BLaER1 (cell line): ENCODE results near the gene CLASP1.

ENCODE experiments used
- H3K27ac ChIP-seq: shearing (Covaris generic); formaldehyde crosslinking; 2 replicates; pipeline ENCODE4 v1.8.1; 2022
- H3K27me3 ChIP-seq: shearing (Covaris generic); formaldehyde crosslinking; 2 replicates; pipeline ENCODE4 v1.8.1; 2022
- H3K36me3 ChIP-seq: shearing (Covaris generic); formaldehyde crosslinking; 2 replicates; pipeline ENCODE4 v1.8.1; 2022
- H3K4me1 ChIP-seq: shearing (Covaris generic); formaldehyde crosslinking; 2 replicates; pipeline ENCODE4 v1.8.1; 2022
- H3K4me2 ChIP-seq: shearing (Covaris generic); formaldehyde crosslinking; 2 replicates; pipeline ENCODE4 v1.8.1; 2022
- H3K4me3 ChIP-seq: shearing (Covaris generic); formaldehyde crosslinking; 2 replicates; pipeline ENCODE4 v1.8.1; 2022
- H3K9ac ChIP-seq: shearing (Covaris generic); formaldehyde crosslinking; 2 replicates; pipeline ENCODE4 v1.8.1; 2022
- H3K9me3 ChIP-seq: shearing (Covaris generic); formaldehyde crosslinking; 2 replicates; pipeline ENCODE4 v1.8.1; 2022
- H4K20me1 ChIP-seq: shearing (Covaris generic); formaldehyde crosslinking; 2 replicates; pipeline ENCODE4 v1.8.1; 2022
- Cebpa-rat ChIP-seq: shearing (Covaris generic); IDR thresholded peaks from 2 replicates; pipeline ENCODE4 v1.8.1; 2022

CLASP1 gene

DNA sequence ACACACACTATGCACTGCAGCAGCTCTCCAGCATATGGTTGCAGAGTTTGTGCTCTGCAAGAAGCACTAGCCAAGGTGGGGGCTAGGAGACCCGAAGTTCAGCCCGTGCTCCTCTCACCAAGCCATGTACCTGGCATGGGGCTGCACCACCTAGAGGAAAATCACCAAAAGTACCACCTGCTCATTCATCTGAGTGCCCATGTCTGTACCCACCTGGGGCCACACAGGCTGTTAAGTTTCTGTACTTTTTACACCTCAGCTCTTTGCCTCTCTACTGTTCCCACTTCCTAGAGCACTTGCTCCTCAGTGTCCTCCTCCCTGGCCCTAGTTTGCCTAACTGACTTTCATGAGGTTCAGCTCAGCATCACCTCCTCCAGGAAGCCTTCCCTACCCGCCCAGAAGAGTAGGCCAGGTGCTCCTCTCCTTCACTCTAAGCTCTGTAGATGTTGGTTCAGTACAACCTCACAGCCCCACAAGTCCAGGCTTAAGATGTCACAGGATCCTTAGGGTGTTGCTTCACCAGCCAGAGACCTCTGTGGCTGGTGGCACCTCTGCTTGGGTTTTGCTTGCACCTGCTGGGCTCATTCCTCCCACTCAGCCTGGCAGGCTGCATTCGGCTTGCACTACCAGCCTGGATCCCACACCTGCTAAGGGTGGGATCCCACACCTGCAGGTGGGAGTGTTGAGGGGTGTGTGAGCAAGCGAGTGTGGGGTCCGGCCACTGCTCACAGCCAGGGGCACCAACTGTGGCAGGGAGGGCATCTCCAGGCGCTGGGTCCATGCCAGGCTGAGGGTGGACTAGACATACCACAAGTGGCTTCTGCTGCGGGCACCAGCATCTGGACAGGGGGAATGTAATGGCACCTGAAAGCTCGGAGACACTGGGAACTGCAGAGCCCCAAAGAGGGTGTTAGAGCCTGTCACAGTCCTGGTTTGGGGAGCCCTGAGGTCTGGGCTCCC is 354.1 kb downstream of the CLASP1 start:
- H3K4me1 ChIP-seq = no peaks in the 10 kb centered on the region
- H3K9me3 ChIP-seq = peaks cover 14% of the 10 kb centered on the region
- no peaks in the 10 kb centered on the region for H3K36me3 ChIP-seq
- H3K27ac ChIP-seq = no peak overlapping the region
- no peak overlapping the region for H3K4me2 ChIP-seq
- no peaks in the 10 kb centered on the region for H4K20me1 ChIP-seq
- no peak overlapping the region for H3K9ac ChIP-seq
- H3K27me3 ChIP-seq = no peaks in the 10 kb centered on the region
- TF ChIP-seq Cebpa-rat = no peak
- no peak overlapping the region for H3K4me3 ChIP-seq

DNA sequence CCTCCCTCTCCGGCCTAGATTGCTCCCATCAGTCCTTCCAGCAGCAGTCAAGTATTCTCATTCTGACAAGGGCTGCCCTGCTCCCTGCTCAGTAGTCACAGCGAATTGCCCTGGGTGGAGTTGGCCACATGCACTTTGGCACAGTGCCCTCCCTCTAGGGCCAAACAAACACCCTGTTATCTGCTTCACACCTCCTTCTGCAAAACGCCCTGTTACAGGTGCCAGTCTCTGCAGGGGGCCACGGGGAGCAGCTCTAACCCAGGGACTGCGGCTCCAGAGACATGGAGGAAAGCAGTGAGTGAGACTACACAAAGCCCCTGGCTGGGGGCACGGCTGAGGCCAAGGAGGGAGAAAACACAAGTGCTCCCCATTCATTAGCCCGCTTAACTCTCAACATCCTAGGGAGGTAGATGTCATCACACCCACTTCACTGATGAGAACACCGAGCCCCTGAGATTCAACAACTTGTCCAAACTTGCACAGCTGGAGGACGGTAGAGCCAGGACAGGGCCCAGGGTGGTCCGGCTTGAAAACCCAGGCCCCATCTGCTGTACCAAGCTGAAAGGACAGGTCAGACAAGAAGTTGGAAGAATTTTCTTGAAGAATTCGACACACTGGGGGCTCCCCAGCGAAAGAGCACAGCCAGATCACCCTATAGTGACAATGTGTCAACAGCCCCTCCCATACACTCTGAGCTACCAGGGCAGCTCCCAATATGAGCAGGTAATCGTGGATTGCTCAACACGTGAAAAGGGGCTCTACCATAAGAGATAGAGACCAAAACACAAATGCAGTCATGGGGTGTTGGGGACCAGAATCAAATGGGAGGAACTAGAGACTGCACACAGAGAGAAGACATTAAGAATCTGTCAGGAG is 355.6 kb downstream of the CLASP1 start:
- no peak overlapping the region for H3K9ac ChIP-seq
- peaks cover 2% of the 10 kb centered on the region for H3K4me1 ChIP-seq
- no peak overlapping the region for H3K27ac ChIP-seq
- no peaks in the 10 kb centered on the region for H3K27me3 ChIP-seq
- H3K36me3 ChIP-seq = no peaks in the 10 kb centered on the region
- H3K4me2 ChIP-seq = no peak overlapping the region
- no peaks in the 10 kb centered on the region for H4K20me1 ChIP-seq
- no peak for TF ChIP-seq Cebpa-rat
- H3K4me3 ChIP-seq = no peak overlapping the region
- peaks cover 14% of the 10 kb centered on the region for H3K9me3 ChIP-seq

DNA sequence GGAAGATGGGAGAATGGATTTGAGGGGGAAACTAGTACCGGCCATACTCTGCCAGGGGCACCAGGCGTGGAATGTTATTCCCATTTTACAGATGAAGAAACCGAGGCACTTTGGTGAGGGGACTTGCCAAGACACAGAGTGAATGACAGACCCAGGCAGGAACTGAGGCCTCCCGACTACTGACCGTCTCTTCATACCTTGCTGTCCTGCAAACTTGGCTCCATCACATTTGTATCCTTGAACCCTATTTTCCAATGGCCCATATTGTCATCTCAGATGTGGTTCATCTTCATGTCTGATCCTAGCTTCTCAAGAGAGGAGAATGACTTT is 358.0 kb downstream of the CLASP1 start:
- no peak overlapping the region for H3K4me2 ChIP-seq
- H3K4me1 ChIP-seq = peaks cover 19% of the 10 kb centered on the region
- no peak for TF ChIP-seq Cebpa-rat
- H3K9me3 ChIP-seq = peaks cover 11% of the 10 kb centered on the region
- no peak overlapping the region for H3K27ac ChIP-seq
- H3K9ac ChIP-seq = no peak overlapping the region
- no peaks in the 10 kb centered on the region for H3K27me3 ChIP-seq
- no peaks in the 10 kb centered on the region for H4K20me1 ChIP-seq
- no peaks in the 10 kb centered on the region for H3K36me3 ChIP-seq
- H3K4me3 ChIP-seq = no peak overlapping the region

DNA sequence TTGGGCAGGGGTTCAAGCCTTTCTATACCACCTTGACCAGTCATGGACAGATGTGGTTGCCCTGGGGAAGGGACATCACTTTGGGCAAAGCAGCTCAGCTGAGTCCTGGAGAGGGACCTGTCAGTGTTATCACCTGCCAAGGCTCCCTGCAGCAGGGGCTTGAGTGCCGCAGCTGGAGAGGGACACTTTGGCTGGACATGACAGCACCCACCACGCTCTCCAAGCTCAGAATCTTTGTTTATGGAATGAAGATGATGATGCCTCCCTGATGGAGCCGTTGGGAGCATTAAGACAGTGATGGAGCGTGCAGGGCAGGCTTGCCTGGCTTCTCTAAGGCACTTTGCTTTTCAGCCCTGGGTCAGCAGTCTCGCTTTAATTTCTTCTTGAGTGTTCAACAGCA is 360.0 kb downstream of the CLASP1 start:
- peaks cover 19% of the 10 kb centered on the region for H3K4me1 ChIP-seq
- no peaks in the 10 kb centered on the region for H4K20me1 ChIP-seq
- H3K36me3 ChIP-seq = no peaks in the 10 kb centered on the region
- H3K27ac ChIP-seq = no peak overlapping the region
- 0 out of 2 replicates have a peak, but pooled peaks cover 4% of the 10 kb centered on the region for H3K9me3 ChIP-seq
- no peak for TF ChIP-seq Cebpa-rat
- no peak overlapping the region for H3K4me3 ChIP-seq
- H3K4me2 ChIP-seq = no peak overlapping the region
- H3K9ac ChIP-seq = no peak overlapping the region
- peaks cover 19% of the 10 kb centered on the region for H3K27me3 ChIP-seq

DNA sequence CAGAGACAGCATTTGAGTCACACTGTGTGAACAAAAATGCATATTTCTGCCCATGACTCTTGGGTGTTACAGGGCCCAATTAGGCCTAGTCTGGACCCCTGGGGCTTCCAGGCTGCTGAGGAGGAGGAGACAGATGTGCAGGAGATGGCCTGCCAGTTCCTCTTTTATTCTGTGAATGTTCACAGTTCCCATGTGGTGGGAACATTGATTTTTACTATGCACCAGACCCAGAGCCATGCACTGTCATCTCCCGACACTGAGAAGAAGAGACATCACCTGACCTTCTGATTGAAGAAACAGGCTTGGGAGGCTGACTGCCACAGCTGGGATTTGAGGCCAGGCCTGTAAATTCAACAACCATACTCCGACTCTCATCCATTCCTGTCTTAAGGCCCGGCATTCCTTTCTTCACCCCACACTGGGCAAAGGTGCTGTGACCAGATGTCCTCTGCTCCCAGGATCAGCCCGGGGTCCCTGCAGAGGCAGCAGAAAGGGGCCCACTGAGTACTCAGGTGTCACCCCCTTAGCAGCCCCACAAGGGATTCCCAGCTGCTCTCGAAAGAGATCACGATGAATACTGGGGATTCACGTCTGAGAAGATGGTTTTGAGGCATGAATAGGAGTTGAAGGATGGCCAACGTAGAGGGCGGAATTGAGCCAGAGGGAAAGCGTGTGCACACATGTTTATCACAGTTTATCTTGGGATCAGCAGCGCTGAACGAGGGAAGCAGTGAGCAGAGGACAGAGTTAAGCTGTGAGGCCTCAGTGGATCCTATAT is 360.6 kb downstream of the CLASP1 start:
- no peak for TF ChIP-seq Cebpa-rat
- peak overlapping the region; percentile 3; the same call in 1 of the 2 replicates for H3K4me2 ChIP-seq
- no peak overlapping the region for H3K9ac ChIP-seq
- H3K27ac ChIP-seq = no peak overlapping the region
- H4K20me1 ChIP-seq = no peaks in the 10 kb centered on the region
- H3K4me1 ChIP-seq = peaks cover 19% of the 10 kb centered on the region
- H3K4me3 ChIP-seq = no peak overlapping the region
- H3K9me3 ChIP-seq = 0 out of 2 replicates have a peak, but pooled peaks cover 4% of the 10 kb centered on the region
- peaks cover 25% of the 10 kb centered on the region for H3K27me3 ChIP-seq
- no peaks in the 10 kb centered on the region for H3K36me3 ChIP-seq

DNA sequence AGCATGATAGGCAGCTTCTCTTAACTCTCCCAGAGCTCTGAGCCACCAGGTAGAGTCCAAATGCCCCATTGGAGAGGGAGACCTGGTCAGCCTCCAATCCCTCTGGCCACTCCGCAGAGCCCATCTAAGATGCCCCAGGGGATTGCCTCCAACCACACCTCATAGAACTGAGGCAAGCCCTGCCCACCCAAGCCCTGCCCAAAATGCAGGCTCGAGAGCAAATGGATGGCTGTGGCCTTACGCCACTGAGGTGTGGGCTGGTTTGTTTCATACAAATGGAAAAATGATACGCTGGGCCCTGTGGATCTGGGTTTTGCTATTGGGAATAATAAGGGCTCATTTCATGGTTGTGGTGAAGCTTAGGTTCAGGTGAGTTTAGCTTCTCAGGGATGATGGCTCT is 361.3 kb downstream of the CLASP1 start:
- Histone ChIP-seq H3K4me3 (no peak overlapping the region), H3K4me2 (peak overlapping the region; percentile 3; the same call in 1 of the 2 replicates), H3K9me3 (0 out of 2 replicates have a peak, but pooled peaks cover 4% of the 10 kb centered on the region), H3K4me1 (peaks cover 19% of the 10 kb centered on the region), H3K27me3 (peaks cover 32% of the 10 kb centered on the region), H4K20me1 (no peaks in the 10 kb centered on the region), H3K27ac (no peak overlapping the region), H3K9ac (no peak overlapping the region), H3K36me3 (no peaks in the 10 kb centered on the region)
- TF ChIP-seq Cebpa-rat = no peak
